SK-N-SH treated with all-trans-retinoic acid at 6 μM for 48 hours (cell line): ENCODE results near the gene RASGEF1C.

Source experiments
- ATAC-seq: fragments of 200-7000 bp; cut with Tn5 transposase; 3 replicates; pipeline ENCODE4 v1.9.1; 2020; ENCODE audit warnings: mild to moderate bottlenecking, moderate library complexity
- BACH2 ChIP-seq: fragments of 250-450 bp; sonication (Bioruptor Pico); IDR thresholded peaks from 2 replicates; pipeline ENCODE4 v1.9.0; 2021; ENCODE audit warnings: mild to moderate bottlenecking, borderline replicate concordance
- CREB5 ChIP-seq: fragments of 250-450 bp; sonication (Bioruptor Pico); IDR thresholded peaks from 2 replicates; pipeline ENCODE4 v1.5.1; 2020; ENCODE audit warnings: low read depth, mild to moderate bottlenecking, moderate library complexity
- CSDC2 ChIP-seq: fragments of 250-450 bp; sonication (Bioruptor Pico); IDR thresholded peaks from 2 replicates; pipeline ENCODE4 v1.5.0; 2020; ENCODE audit warnings: mild to moderate bottlenecking, moderate library complexity
- CSRNP3 ChIP-seq: fragments of 250-450 bp; sonication (Bioruptor Pico); IDR thresholded peaks from 2 replicates; pipeline ENCODE4 v1.5.1; 2021; ENCODE audit warnings: mild to moderate bottlenecking, moderate library complexity
- ESRRG ChIP-seq: fragments of 250-450 bp; sonication (Bioruptor Pico); IDR thresholded peaks from 2 replicates; pipeline ENCODE4 v1.6.1; 2021; ENCODE audit warnings: mild to moderate bottlenecking
- GLIS3 ChIP-seq: fragments of 250-450 bp; sonication (Bioruptor Pico); IDR thresholded peaks from 2 replicates; pipeline ENCODE4 v1.5.0; 2020; ENCODE audit warnings: mild to moderate bottlenecking, moderate library complexity
- ISL1 ChIP-seq: fragments of 250-450 bp; sonication (Bioruptor Pico); IDR thresholded peaks from 2 replicates; pipeline ENCODE4 v2.1.2; 2022; ENCODE audit warnings: mild to moderate bottlenecking, moderate library complexity
- OSR1 ChIP-seq: fragments of 250-450 bp; sonication (Bioruptor Pico); IDR thresholded peaks from 2 replicates; pipeline ENCODE4 v1.8.0; 2022; ENCODE audit warnings: moderate library complexity, mild to moderate bottlenecking, inconsistent platforms
- PATZ1 ChIP-seq: fragments of 250-450 bp; sonication (Bioruptor Pico); IDR thresholded peaks from 2 replicates; pipeline ENCODE4 v1.8.0; 2020; ENCODE audit warnings: mild to moderate bottlenecking, moderate library complexity, borderline replicate concordance
- POU6F1 ChIP-seq: fragments of 250-450 bp; sonication (Bioruptor Pico); IDR thresholded peaks from 2 replicates; pipeline ENCODE4 v1.8.0; 2021; ENCODE audit warnings: low read depth, mild to moderate bottlenecking, moderate library complexity, borderline replicate concordance
- PPARA ChIP-seq: fragments of 250-450 bp; sonication (Bioruptor Pico); IDR thresholded peaks from 2 replicates; pipeline ENCODE4 v1.5.0; 2020; ENCODE audit warnings: mild to moderate bottlenecking, borderline replicate concordance
- SNAI2 ChIP-seq: fragments of 250-450 bp; sonication (Bioruptor Pico); IDR thresholded peaks from 2 replicates; pipeline ENCODE4 v1.5.0; 2020; ENCODE audit warnings: mild to moderate bottlenecking, moderate library complexity
- TCF4 ChIP-seq: fragments of 250-450 bp; sonication (Bioruptor Pico); IDR thresholded peaks from 2 replicates; pipeline ENCODE4 v1.8.0; 2021; ENCODE audit warnings: mild to moderate bottlenecking, moderate library complexity, borderline replicate concordance
- TSHZ2 ChIP-seq: fragments of 250-450 bp; sonication (Bioruptor Pico); IDR thresholded peaks from 2 replicates; pipeline ENCODE4 v1.5.0; 2020; ENCODE audit warnings: mild to moderate bottlenecking, moderate library complexity
- ZFP3 ChIP-seq: fragments of 250-450 bp; sonication (Bioruptor Pico); IDR thresholded peaks from 2 replicates; pipeline ENCODE4 v1.5.0; 2020; ENCODE audit warnings: mild to moderate bottlenecking, moderate library complexity
- ZFP30 ChIP-seq: fragments of 450-650 bp; formaldehyde crosslinking; IDR thresholded peaks from 2 replicates; pipeline ENCODE4 v1.5.0; 2022; ENCODE audit warnings: mild to moderate bottlenecking, moderate library complexity
- ZNF565 ChIP-seq: fragments of 450-650 bp; formaldehyde crosslinking; conservative IDR thresholded peaks from 2 replicates; pipeline ENCODE4 v1.5.0; 2020; ENCODE audit warnings: low read depth, mild to moderate bottlenecking, moderate library complexity
- ZNF70 ChIP-seq: fragments of 450-650 bp; formaldehyde crosslinking; IDR thresholded peaks from 2 replicates; pipeline ENCODE4 v1.5.0; 2020; ENCODE audit warnings: mild to moderate bottlenecking, moderate library complexity
- ZNF8 ChIP-seq: fragments of 450-650 bp; formaldehyde crosslinking; IDR thresholded peaks from 2 replicates; pipeline ENCODE4 v1.5.0; 2020; ENCODE audit warnings: mild to moderate bottlenecking, moderate library complexity

RASGEF1C gene

GRCh38 chr5:180233729-180234128, 24.7 kb upstream of the RASGEF1C start:
- ATAC-seq, result no peak
- no peak for TF ChIP-seq TSHZ2 (CRISPR knock-in tag)
- TF ChIP-seq TCF4 (CRISPR knock-in tag), result no peak
- no peak for TF ChIP-seq CSDC2 (CRISPR knock-in tag)
- TF ChIP-seq GLIS3 (CRISPR knock-in tag), result no peak
- TF ChIP-seq ZNF565 (CRISPR knock-in tag), result no peak
- no peak for TF ChIP-seq SNAI2 (CRISPR knock-in tag)
- no peak for TF ChIP-seq PATZ1 (CRISPR knock-in tag)
- TF ChIP-seq ISL1, result no peak
- no peak for TF ChIP-seq ZFP30
- no peak for TF ChIP-seq PPARA (CRISPR knock-in tag)
- no peak for TF ChIP-seq ZNF8
- TF ChIP-seq OSR1, result no peak
- TF ChIP-seq CREB5 (CRISPR knock-in tag), result no peak
- no peak for TF ChIP-seq POU6F1 (CRISPR knock-in tag)
- no peak for TF ChIP-seq ZFP3 (CRISPR knock-in tag)
- TF ChIP-seq, all 23 proteins: peak for 0

GRCh38 chr5:180230017-180230416, 21.0 kb upstream of the RASGEF1C start:
- no peak for TF ChIP-seq CSRNP3 (CRISPR knock-in tag)
- TF ChIP-seq POU6F1 (CRISPR knock-in tag), result no peak
- TF ChIP-seq ZFP3 (CRISPR knock-in tag), result no peak
- TF ChIP-seq, all 23 proteins: peak for 0
- ATAC-seq, result no peak

- ATAC-seq, result no peak
Measured at GRCh38 chr5:180222056-180222455, 13.0 kb upstream of the RASGEF1C start.

More at GRCh38 chr5:180222056-180222455, 13.0 kb upstream of the RASGEF1C start:
- TF ChIP-seq ZNF565 (CRISPR knock-in tag), result no peak
- no peak for TF ChIP-seq ESRRG (CRISPR knock-in tag)
- TF ChIP-seq ISL1, result no peak
- TF ChIP-seq ZNF8, result no peak
- TF ChIP-seq TSHZ2 (CRISPR knock-in tag), result no peak
- no peak for TF ChIP-seq ZNF70 (CRISPR knock-in tag)
- no peak for TF ChIP-seq BACH2 (CRISPR knock-in tag)
- TF ChIP-seq GLIS3 (CRISPR knock-in tag), result no peak
- no peak for TF ChIP-seq TCF4 (CRISPR knock-in tag)
- no peak for TF ChIP-seq PATZ1 (CRISPR knock-in tag)
- TF ChIP-seq PPARA (CRISPR knock-in tag), result no peak
- no peak for TF ChIP-seq SNAI2 (CRISPR knock-in tag)
- no peak for TF ChIP-seq ZFP3 (CRISPR knock-in tag)
- no peak for TF ChIP-seq CREB5 (CRISPR knock-in tag)
